KBM-7 (cell line): ENCODE data around the gene MOGAT1.
A peak's percentile ranks its signal among the peaks of the same experiment; 100 is the strongest.
"Not testable (repeated sequence)": the region's sequence is repeated elsewhere in the genome, so short reads cannot be mapped to it uniquely, and the experiment has no call there.

Source experiments
- DNase-seq: peaks from one replicate; pipeline ENCODE4 v3.0.0-alpha.2; 2015
- in situ Hi-C: fragments of 300-500 bp; cut with MboI; formaldehyde crosslinking; loops from 2 replicates; pipeline ENCODE4 v1.14.3; 2020; ENCODE audit warnings: low sequenced_read_pairs, low pct_unique_long_range_greater_than_20kb, mixed read lengths

Gene MOGAT1

GRCh38 chr2:222706616-222707015 is 35.2 kb downstream of the MOGAT1 start:
- in situ Hi-C loops: no loop called here
- DNase-seq: no peak

DNA sequence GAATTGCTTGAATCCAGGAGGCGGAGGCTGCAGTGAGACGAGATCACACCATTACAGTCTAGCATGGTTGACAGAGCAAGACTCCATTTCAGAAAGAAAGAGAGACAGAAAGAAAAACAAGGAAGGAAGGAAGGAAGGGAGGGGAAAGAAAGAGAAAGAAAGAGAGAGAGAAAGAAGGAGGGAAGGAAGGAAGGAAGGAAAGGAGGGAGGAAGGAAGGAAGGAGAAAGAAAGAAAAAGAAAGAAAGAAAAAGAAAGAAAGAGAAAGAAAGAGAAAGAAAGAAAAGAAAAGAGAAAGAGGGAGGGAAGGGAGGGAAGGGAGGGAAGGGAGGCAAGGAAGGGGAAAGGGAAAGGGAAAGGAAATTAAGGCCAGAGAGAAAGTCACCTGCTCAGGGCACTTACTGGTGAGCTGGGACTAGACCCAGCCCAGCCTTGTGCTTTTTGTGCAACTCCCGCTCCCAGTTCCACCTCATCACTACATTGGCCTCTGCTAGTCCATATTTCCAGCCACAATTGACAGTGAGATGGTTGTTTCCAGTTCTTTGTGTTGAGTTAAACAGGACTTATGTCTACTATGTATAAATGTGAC is 35.7 kb downstream of the MOGAT1 start:
- no peak for DNase-seq
- in situ Hi-C loops: no loop called here

GRCh38 chr2:222707689-222708273 is 36.3 kb downstream of the MOGAT1 start:
- DNase-seq: no peak
- in situ Hi-C loops: no loop called here

- in situ Hi-C loops: no loop called here
- DNase-seq: peak; percentile 72
These were observed 36.8 kb downstream of the MOGAT1 start for GRCh38 chr2:222708274-222708710.

DNA sequence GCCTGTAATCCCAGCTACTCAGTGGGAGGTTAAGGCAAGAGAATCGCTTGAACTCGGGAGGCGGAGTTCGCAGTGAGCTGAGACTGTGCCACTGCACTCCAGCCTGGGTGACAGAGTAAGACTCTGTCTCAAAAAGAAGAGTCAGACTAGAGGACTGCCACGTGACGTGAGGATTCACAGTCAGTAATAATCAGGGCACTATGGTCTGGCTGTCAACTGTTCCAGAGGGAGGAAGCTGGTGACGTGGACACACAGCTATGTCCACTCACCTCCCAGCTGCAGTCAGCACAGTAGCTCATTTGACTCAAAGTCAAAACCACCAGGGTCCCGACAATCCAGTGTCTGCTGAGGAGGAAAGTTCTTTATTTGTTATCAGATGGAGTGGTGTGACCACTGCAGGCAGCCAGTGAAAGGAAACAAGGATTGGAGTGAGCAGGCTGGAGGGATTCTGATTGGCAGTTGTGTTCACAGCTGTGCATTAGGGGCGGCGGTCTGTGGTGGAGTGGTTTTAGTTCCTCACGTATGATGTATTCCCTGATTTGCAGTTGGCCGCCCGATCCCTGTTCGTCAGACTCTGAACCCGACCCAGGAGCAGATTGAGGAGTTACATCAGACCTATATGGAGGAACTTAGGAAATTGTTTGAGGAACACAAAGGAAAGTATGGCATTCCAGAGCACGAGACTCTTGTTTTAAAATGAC is 37.9 kb downstream of the MOGAT1 start:
- in situ Hi-C loops: no loop called here
- DNase-seq: peak; percentile 83

DNA sequence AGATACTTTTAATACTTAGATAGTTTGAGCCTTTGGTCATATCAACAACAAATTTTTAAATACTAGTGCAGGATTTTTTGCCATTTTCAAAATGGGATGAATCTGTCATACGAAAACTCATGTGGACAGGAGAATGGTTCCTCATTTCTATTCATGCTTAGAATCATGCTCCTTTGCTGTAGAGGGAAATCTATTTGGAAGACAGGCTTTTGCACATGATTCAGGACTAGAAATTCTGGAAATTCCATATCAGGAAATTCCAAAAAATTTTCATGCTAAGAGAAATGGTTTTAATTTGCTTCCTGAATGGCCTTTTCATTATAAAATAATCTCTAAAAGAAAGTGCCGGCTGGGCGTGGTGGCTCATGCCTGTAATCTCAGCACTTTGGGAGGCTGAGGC is 39.3 kb downstream of the MOGAT1 start:
- DNase-seq: no peak
- in situ Hi-C loops: no loop called here

DNA sequence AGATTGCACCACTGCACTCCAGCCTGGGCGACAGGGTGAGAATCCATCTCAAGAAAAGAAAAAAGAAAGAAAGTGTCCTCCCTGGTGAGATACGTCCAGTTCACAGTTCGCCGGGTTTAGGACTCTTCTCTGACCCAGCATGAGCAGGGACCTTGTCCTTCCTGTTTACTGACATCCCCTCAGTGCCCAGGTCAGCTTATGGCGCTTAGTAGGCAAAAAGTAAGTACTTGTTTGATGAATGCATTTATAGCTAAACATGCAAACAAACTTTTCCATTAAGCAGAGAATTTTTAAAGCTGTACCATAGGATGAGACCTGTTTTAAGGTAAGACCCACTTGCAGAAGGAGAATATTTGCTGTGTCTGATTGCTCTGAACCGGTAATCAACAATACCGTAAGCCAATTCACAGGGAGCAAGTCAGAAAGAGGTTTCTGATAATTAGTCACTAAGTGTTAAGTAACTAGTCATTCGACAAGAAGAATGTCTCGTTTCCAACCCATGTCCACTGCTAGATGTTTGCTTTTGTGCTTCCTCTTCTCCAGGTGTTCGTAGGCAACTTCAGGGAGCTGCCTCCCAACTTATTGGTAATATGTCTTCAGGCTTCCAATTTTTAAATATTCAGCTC is 40.0 kb downstream of the MOGAT1 start:
- in situ Hi-C loops: no loop called here
- no peak for DNase-seq

GRCh38 chr2:222713002-222713401 is 41.5 kb downstream of the MOGAT1 start:
- in situ Hi-C loops: no loop called here
- DNase-seq: no peak

GRCh38 chr2:222714361-222715241 is 43.1 kb downstream of the MOGAT1 start:
- DNase-seq: no peak
- in situ Hi-C loops: no loop called here

DNA sequence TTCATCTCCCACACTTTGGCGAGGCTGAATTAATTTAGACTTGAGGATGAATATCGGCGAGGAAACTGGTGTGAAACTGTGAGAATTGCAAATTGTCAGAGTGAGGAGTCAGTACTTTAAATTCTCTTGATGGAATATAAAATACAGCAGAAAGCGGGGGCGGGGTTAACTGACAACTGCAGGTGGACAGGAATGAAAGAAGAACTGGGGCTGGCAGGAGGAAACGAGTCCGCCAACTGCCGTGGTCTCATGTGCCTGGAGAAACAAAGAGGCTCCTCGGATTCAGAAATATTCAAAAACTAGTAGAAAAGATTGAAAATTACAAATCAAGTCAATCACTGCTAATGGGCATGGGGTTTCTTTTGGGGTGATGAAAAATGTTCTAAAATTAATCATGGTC is 44.3 kb downstream of the MOGAT1 start:
- in situ Hi-C loops: no loop called here
- DNase-seq: no peak

- in situ Hi-C loops: not testable (repeated sequence)
These were observed 48.3 kb downstream of the MOGAT1 start for GRCh38 chr2:222719787-222720186.

DNA sequence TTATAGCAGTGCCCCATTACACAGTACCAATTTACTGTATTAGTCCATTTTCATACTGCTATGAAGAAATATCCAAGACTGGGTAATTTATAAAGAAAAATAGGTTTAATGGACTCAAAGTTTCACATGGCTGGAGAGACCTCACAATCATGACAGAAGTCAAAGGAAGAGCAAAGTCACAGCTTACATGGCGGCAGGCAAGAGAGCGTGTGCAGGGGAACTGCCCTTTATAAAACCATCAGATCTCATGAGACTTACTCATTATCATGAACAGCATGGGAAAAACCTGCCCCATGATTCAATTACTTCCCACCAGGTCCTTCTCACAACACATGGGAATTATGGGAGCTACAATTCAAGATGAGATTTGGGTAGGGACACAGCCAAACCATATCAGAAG is 50.1 kb downstream of the MOGAT1 start:
- in situ Hi-C loops, DNase-seq: not testable (repeated sequence)

More at GRCh38 chr2:222719787-222720186, 48.3 kb downstream of the MOGAT1 start:
- DNase-seq: not testable (repeated sequence)

GRCh38 chr2:222722327-222722946 is 51.0 kb downstream of the MOGAT1 start:
- no peak for DNase-seq
- in situ Hi-C loops: no loop called here

GRCh38 chr2:222724208-222724607 is 52.8 kb downstream of the MOGAT1 start:
- no peak for DNase-seq
- in situ Hi-C loops: no loop called here

GRCh38 chr2:222728621-222729020 is 57.2 kb downstream of the MOGAT1 start:
- no peak for DNase-seq
- in situ Hi-C loops: no loop called here

- DNase-seq: no peak
- in situ Hi-C loops: no loop called here
These were observed 59.0 kb downstream of the MOGAT1 start for GRCh38 chr2:222730366-222730999.

- in situ Hi-C loops: no loop called here
- DNase-seq: no peak
These were observed 59.8 kb downstream of the MOGAT1 start for GRCh38 chr2:222731201-222731621.

DNA sequence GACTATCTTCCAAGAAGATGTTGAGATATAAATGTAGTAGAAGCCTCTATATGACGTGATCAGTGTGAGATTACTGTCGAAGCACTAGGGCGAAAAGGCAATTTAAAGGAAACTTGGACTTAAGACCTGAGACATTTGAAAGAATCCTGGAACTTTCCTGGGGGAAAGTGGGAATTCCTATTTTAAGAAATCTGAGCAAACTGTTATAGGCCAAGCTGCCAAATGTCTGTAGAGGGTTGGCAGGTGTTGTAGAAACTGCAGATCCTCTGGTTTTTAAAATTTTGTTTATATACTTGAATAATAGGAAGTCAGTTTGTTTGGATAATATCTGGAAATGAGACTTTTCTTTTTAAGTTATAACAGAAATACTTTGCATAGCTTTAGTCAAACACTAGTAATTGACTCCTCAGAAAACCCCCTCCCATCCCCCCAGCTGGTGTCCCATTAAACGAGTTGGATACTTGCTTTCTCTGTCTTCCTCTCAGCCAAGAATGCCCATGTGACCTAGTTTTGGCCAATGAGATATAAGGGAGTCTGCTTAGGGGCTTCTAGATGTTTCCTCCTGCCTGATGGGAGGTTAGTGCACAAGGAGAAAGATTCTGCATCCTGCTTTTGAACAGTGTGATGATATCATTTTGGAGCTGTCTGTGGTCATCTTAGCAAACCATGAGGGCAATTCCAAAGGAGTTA is 61.2 kb downstream of the MOGAT1 start:
- in situ Hi-C loops: no loop called here
- no peak for DNase-seq
